IPS-18c (cell line): ENCODE measurements around the gene VEGFB.
"Not testable (repeated sequence)": the region's sequence is repeated elsewhere in the genome, so short reads cannot be mapped to it uniquely, and the experiment has no call there.

Experiments
- H3K4me3 ChIP-seq: 2 replicates; pipeline ENCODE4 v1.7.0; 2013; ENCODE audit warnings: low read depth, mild to moderate bottlenecking, low read length, moderate library complexity; ENCODE audit not compliant: insufficient read depth
- H3K9me3 ChIP-seq: one replicate; pipeline ENCODE4 v1.6.1; 2013; ENCODE audit warnings: mild to moderate bottlenecking, low read length, moderate library complexity; ENCODE audit not compliant: control insufficient read depth, insufficient read depth

VEGFB gene

DNA sequence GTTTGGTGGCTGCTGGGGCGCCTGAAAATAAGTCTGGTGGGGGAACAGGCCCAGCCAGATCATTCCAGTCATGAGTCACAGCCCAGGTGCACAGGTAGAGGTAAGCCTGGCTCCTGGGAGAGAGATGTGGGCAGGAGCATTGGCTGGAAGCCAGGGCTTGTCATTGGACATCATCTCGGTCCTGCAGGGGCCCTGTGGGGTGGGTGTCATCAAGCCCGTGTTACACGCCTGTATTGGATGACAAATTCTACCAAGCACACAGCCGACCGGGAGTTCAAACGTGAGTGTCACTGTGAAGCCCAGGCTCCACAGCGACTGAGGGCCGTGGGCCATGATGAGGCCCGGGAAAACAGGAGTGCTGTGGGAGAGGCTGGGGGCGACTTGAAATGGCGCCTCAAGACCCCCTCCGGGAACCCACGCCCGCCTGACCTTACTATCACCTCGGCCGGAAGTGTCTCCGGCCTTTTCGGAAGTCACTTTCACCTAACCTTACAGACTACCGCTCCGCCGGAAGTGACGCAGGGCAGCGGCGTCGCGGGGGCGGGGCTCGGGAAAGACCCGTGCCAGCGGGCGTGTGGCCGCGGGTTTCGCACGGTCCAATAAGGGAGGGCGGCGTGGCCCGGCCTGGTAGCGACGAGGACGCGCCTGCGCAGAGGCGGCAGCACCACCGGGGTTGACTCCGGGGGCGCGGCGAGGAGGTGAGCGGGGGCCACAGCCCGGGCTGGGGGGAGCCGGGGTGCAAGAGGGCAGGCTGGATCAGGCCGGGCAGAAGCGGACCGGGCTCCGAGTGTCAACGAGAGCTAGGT, 6.3 kb downstream of the VEGFB start, which contains the start of gene FKBP2:
Gene FKBP2, plus strand, starts transcription at position 661 of the 806 bp plus-strand sequence. CDS start 1,293 bp downstream, outside the sequence.
- no peaks in the 10 kb centered on the region for H3K9me3 ChIP-seq
- peak within 1 kb of the TSS; percentile 96 for H3K4me3 ChIP-seq

DNA sequence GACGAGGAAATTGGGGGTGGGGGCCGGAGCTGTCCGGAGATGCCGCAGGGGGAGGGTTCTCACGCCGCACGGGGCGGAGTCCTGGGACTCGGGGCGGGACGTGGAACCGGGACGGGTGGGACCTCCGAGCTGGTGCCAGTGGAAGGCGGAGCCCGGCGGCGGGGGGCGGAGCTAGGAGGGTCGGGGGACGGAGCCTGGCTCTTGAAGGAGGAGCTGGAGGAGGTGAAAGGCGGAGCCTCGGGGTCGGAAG, 6.8 kb downstream of the VEGFB start:
- Histone ChIP-seq H3K4me3 (peak overlapping the region; percentile 96), H3K9me3 (no peaks in the 10 kb centered on the region)

DNA sequence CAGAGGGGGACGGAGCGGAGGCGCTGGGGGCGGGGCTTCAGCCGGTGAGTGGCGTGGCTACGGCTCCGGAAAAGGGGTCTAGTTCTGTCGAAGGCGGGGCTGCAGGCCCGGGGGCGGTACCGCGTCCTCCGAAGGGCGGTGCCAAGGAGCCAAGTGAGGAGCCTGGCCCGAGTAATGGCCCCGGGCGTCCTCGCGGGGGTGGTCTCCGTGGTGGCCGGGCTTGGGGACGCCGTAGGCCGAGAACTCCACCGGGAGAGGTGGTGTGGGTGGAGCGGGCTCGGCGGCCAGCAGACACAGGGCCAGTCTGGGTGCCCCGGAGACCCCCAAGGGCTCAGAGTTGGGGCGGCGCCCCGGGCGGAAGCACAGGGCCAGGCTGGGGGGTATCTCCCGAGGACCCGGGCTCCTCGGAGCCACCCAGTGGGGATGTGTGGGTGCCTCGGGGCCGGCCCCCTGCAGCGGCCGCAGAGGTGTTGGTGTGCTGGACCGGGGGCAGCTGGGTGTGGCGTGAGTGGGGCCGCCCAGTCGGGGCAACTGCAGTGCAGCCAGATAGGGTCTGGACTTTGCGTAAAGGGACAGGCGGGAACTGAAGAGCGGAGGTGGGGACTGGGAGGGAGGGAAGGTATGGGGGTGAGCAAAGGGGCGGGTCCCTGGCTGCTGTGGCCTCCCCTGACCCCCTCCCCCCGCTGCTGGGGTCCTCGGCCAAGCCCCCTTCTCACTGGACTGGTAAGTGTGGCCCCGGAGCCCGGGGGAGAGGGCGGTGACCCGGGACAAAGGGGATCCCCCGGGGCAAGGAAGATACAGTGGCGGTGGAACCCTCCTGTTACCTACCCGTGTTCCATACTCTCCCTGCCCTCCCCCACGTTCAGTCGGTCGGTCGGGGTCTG, 7.3 kb downstream of the VEGFB start:
- no peaks in the 10 kb centered on the region for H3K9me3 ChIP-seq
- H3K4me3 ChIP-seq, result peak overlapping the region; percentile 96

DNA sequence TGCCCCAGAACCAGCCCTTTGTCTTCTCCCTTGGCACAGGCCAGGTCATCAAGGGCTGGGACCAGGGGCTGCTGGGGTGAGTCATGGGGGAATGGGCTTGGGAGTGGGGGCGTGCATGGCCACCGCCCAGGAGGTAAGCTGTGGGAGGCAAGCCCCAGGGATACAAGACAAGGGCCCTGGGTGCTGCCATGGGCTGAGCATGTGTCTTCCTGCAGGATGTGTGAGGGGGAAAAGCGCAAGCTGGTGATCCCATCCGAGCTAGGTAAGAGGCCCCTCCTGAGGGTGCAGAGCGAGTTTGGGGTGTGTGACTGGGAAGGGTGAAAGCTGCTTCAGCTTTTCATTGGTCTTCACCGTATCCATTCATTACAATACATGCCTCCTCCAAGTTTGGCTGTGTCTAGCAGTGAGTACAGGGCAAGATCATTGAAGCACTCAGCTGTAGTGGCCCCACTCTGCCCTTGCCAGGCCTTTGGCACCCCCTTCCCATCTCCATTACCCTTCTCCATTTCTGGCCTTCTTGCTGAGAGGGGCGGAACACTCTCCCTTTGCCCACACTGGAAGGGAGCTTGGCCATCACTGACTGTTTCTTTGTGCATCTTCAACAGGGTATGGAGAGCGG, 9.0 kb downstream of the VEGFB start:
- Histone ChIP-seq H3K9me3 (no peaks in the 10 kb centered on the region), H3K4me3 (no peak overlapping the region)

DNA sequence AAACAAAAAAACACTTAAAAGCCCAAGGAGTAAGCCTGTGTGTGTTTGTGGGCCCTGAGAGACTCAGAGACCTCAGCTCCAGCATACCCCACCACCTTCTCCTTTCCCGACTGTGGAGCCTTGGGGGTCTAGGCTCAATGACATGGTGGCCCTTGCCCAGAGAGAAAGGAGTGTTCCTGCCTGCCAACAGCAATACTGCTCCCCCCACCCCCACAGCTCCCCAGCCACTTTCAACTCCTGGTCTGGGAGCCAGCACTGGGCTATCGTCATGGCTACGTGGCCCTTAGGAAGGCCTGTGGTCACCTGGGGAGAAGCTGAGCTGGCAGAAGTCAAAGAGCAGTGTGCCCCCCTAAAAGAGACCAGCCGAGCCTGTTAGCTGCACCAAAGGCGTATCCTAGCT, 9.7 kb downstream of the VEGFB start:
- Histone ChIP-seq H3K4me3 (peak overlapping the region; percentile 6; the same call in 1 of the 2 replicates), H3K9me3 (no peaks in the 10 kb centered on the region)

DNA sequence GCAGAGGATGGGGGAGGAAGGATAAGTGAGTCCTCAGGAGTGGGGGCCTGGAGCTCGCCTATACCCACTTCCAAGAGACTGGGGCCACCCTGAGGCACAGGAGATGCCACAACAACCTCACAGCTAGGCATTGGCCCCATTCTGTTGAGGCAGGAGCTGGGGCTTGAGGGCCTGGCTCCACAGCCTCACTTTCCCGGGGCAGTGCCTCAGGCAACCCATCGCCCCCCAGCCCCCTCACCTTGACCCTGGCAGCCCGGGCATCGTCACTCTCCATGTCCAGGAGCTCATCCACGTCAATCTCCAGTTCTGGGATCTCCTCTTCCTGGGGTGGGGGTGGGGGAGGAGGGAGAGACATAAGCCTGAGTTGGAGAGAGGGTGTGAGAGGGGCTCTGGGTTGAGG, 10.6 kb downstream of the VEGFB start:
- peak overlapping the region; percentile 95 for H3K4me3 ChIP-seq
- no peaks in the 10 kb centered on the region for H3K9me3 ChIP-seq

DNA sequence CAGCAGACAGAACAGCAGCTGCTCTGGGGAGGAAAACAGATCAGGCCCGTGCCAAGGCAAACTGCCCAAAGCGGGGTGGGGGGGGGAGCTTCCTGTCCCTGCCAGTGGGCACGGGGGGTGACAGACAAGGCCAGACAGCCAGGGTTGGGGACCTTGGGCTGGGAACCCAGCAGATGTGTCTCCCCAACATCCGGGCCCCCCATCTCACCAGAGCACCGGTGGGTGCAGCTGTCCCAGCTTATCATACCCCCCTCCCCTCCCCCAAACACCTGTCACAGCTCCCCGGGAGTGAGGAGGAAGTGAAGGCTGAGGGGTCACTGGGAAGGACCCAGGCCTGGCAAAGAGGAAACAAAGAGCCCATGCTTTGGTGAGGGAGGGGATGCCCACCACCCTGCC, 11.0 kb downstream of the VEGFB start:
- Histone ChIP-seq H3K9me3 (no peaks in the 10 kb centered on the region), H3K4me3 (peak overlapping the region; percentile 95)

DNA sequence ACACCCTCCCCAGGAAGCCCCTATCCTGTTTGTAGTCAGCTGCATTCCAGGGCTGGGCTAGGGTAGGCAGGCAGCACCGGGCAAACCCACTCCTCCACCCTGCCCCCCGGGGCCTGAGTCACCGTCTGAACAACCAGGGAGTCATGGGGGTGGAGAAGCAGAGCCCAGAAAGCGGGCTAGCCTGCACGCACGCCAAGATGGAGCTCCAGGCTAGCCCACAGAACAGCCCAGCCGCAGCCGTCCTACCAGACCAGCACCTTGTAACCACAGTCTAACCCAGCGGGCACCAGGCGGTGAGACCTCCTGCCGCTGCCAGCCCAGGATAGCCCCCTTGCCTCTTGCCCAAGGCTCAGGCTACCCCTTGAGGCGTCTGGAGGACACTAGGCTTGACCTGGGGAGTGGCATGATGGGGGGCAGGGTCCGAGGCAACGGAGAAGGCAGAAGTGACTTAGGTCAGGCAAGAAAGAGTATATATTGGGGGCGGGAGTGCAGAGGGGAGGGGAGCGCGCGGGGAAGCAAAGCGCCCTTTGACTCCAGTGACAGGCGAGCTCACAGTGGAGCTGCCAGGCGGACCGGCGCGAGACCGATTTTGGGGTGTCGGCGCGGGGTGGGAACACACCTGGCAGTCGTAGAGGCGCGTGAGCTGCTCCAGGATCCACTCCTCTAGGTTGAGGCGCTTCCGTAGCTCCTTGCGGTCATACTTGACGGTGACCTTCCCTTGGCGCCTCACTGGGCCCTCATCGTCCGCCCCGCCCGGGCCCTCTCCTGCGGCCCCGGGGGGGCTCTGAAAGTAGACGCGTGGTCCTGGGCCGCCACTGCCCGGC, 11.6 kb downstream of the VEGFB start:
- no peaks in the 10 kb centered on the region for H3K9me3 ChIP-seq
- peak overlapping the region; percentile 95 for H3K4me3 ChIP-seq

DNA sequence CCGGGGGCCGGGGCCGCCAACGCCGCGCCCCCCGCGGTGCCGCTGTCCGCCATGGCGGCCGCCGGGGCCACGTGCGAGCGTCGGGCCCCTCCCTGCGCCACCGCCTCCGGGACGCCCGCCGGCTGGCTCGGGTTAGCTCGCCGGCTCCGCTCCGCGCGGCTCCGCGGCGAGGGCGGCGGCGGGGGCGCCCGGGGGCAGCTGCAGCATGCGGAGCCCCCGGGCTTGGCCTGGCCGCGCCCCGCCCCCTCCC, 12.2 kb downstream of the VEGFB start:
- not testable (repeated sequence) for H3K9me3 ChIP-seq
- H3K4me3 ChIP-seq, result peak overlapping the region; percentile 95; the same call in 1 of the 2 replicates

DNA sequence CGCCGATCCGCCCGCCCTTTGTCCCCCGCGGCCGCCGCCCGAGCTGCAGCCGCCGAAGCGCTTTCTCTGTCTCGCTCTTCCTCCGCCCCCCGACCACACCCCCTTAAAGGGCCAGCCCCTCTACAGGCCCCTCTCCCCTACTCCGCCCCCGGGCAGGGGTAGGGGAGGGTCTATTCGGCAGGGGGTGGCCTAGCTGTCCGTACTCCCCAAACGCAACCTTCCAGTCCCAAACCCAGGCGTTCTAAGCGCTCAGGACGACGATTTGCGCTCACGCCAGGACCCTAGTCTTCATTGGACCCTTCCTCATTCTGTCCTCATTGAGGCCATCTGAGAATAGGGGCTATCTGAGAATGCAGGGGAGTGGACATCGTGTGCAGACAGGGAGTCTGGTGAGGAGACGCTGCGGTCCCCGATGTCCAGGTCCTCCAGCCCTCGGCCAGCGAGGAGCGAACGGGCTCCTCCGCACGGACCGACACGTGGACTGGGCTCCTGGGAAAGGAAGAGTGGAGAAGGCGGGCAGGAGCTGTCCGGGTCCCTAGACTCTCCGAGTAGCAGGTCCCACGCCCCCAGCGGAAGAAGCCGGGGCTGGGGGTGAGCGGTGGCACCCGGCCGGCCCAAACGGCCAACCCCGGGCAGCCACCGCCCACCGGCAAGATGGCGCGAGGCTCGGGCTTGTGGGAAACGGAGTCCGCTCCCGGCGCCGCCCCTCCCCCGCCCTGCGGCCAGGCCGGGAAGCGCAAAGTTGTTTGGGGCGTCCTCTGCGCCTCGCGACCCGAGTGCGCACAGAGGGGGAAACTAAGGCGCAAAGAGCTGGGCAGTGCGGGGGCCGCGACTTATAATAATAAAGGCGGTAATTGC, 12.7 kb downstream of the VEGFB start, which contains the start of gene PPP1R14B:
Gene PPP1R14B, minus strand, starts transcription at position 73 of the 858 bp plus-strand sequence. CDS start 270 bp downstream, outside the sequence.
- H3K9me3 ChIP-seq, result no peaks in the 10 kb centered on the region
- peak within 1 kb of the TSS; percentile 95 for H3K4me3 ChIP-seq

DNA sequence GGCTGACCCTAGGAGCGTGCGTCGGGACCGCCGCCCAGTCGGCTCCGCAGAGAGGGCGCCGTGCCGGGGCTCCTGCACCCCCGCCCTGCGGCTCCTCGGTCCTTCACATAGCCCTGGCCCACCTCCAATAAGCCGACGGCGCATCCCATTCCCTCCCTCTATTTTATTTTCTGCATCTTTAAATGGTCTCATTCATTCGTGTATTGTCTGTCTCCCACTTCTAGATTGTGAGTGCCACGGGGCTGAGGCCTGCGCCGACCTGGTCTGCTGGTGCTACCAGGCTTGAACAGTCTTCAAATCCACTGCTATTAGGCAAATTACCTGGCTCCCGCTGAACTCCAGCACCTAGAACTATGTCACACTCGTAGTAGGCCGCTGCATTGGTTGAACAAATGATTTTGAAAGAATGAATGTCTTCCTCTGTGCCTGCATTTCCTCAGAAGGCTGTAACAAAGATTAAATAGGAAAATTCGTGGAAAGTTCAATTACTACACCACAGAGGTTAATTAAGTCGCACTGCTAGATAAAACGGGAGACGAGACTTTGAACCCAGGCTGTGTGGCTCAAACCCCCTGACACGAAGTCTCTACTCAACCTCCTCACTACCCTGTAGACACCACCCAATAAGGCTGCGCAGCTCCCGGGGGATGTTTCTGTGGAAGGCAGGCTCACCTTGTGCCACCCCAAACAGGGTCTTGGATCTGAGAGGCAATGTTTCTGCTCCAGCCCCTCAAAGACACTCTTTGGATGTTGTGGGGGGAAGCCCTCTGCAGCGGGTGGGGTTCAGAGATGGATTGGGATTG, 13.5 kb downstream of the VEGFB start:
- H3K9me3 ChIP-seq, result no peaks in the 10 kb centered on the region
- H3K4me3 ChIP-seq, result peak overlapping the region; percentile 91

DNA sequence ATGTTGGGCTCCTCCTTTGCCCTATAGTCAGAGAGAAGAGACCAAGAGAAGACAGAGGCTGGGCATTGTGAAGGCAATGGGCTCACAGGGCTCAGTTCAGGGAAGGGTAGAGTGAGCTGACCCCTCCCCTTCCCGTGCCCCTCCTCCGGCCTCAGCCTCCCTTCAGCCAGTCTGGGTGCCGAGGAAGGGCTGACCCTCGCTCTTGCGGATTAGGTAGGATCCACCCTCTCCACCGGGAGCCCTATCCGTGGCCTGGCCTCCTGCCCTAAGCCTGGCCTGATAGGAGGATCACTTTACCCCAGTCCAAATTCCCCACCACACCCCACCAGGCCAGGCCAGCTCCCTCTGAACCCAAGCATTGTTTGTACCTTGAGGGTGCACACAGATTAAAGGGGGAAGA, 14.2 kb downstream of the VEGFB start:
- H3K4me3 ChIP-seq, result peak overlapping the region; percentile 2; the same call in 1 of the 2 replicates
- H3K9me3 ChIP-seq, result no peaks in the 10 kb centered on the region

DNA sequence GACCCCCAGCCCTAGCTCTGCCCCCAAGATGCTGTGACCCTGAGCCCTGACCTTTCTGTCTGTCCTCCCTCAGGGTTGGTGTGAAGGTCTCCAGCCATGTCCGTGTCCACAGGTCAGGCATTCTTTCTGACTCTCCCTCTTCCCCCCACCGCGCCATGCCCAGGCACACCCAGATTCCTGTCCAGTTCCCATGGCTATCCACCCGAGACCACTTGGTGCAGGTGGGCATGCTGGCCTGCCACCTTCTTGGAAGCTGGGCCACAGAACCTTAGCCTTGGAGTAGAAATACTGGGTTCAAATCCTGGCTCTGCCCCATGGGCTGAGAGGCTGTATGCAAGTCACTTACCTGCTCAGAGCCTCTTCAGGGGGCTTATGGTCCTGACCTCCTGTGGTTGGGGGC, 14.7 kb downstream of the VEGFB start:
- Histone ChIP-seq H3K4me3 (peak overlapping the region; percentile 2; the same call in 1 of the 2 replicates), H3K9me3 (no peaks in the 10 kb centered on the region)

DNA sequence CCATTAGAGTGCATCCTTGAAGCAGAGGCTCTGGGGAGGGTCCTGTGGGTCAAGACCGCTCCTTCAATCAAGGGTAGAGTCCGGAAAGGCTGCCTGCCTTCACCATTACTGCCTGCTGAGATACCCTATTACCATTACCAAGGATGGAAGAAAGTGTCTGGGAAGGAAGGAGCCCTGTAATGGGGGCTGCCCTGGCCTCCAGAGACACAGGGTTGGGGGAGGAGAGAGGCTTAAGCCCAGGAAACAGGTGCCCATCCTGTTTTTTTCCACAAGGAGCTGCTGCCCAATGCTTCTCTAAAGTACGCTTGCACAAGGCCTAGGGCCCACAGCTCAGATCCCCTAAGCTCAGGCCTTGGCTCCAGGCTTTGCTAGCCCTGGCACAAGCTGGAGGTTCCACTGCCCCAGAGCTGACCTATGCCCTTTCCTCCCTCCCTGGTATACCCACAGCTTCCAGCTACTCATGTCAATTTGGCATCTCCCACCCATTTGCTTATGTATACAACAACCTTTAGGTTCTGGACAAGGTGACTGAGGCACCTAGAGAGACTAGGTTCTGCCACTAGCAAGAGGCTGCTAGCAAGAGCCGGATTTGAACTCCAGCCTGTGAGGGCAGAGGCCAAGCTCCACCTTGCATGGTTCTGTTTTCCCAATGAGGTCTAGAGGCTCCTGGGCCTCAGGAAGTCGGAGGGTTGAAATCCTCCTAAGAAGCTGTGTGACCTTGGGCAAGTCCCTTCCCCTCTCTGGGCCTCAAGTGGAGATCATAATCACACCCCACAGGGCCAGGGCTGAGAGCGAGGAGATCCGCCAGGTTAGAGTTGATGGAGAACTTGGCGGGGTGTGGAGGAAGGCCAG, 15.4 kb downstream of the VEGFB start:
- H3K9me3 ChIP-seq, result no peaks in the 10 kb centered on the region
- no peak overlapping the region for H3K4me3 ChIP-seq
